Calu3 (cell line): ENCODE measurements around the gene COA6. TPM values are rescaled to one million over a fixed set of nuclear protein-coding genes. Genes with fewer than 3 reads are reported as not detected.
A peak's percentile ranks its signal among the peaks of the same experiment; 100 is the strongest.
"Not testable (repeated sequence)": the region's sequence is repeated elsewhere in the genome, so short reads cannot be mapped to it uniquely, and the experiment has no call there.

Experiments used
- BruUV-seq: library from RNA; stranded (reverse); fragments of 400-500 nt; replicated peaks from 2 replicates; lab custom pipeline; 2021; lab: Mats Ljungman, UMichigan
- CTCF ChIA-PET: fragments of 300-600 bp; sonication (Branson Sonifier 250); formaldehyde crosslinking; loops from one replicate; lab custom pipeline; 2022; ENCODE audit warnings: antibody characterized with exemption; lab: Charles Lee
- DNase-seq: peaks from one replicate; pipeline ENCODE4 v3.0.0; 2022
- H3K27ac Mint-ChIP-seq: one replicate; pipeline ENCODE4 v1.8.0; 2022; ENCODE audit warnings: mixed read lengths; ENCODE audit not compliant: unreplicated experiment
- H3K27me3 Mint-ChIP-seq: one replicate; pipeline ENCODE4 v1.8.0; 2022; ENCODE audit warnings: mixed read lengths; ENCODE audit not compliant: unreplicated experiment
- H3K36me3 Mint-ChIP-seq: one replicate; pipeline ENCODE4 v1.8.0; 2022; ENCODE audit warnings: mild to moderate bottlenecking, moderate library complexity, mixed read lengths; ENCODE audit not compliant: insufficient read depth, unreplicated experiment
- H3K4me1 Mint-ChIP-seq: one replicate; pipeline ENCODE4 v1.8.0; 2022; ENCODE audit warnings: mild to moderate bottlenecking, low read depth, mixed read lengths; ENCODE audit not compliant: unreplicated experiment
- H3K4me3 Mint-ChIP-seq: one replicate; pipeline ENCODE4 v1.8.0; 2022; ENCODE audit warnings: mild to moderate bottlenecking, low read depth, moderate library complexity, mixed read lengths; ENCODE audit not compliant: unreplicated experiment
- H3K9me3 Mint-ChIP-seq: one replicate; pipeline ENCODE4 v1.8.0; 2022; ENCODE audit warnings: low read depth, mixed read lengths; ENCODE audit not compliant: unreplicated experiment
- CTCF ChIP-seq: fragments of 200-600 bp; IDR thresholded peaks from one replicate; pipeline ENCODE4 v1.8.0; 2022; ENCODE audit warnings: antibody characterized with exemption; ENCODE audit not compliant: unreplicated experiment
- intact Hi-C: fragments of 100-400 bp; cut with micrococcal nuclease; formaldehyde crosslinking; loops from one replicate; pipeline ENCODE4 v1.10.0; 2022; ENCODE audit not compliant: unreplicated experiment
- total RNA-seq: library from RNA; stranded (reverse); gene quantifications from 2 replicates; pipeline ENCODE4 v1.2.3, GENCODE V29; 2022

The COA6 gene
- total RNA-seq, 1 experiment from 2014 or later: 46.4 TPM

DNA sequence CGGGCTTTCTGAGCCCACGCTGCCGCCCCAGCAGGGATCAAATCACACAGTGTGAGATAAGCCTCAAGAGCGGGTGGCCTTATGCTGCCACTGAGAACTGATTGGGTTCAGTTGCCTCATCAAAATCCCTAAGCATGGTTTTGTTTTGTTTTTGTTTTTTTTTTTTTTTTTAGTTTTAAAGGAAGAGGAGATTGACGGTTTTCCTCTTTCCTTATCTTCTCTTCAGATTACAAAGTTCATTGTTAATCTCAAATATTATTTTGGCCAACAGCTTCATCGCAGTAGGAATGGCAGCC, 651 bp downstream of the COA6 start:
- no TSS peak for BruUV-seq
- Mint-ChIP-seq H3K9me3 (no peaks in the 10 kb centered on the region), H3K27me3 (no peaks in the 10 kb centered on the region), H3K36me3 (peaks cover 39% of the 10 kb centered on the region), H3K4me1 (peaks cover 16% of the 10 kb centered on the region), H3K4me3 (peak overlapping the region; percentile 98), H3K27ac (peak overlapping the region; percentile 99)
- no peak for DNase-seq
- TF ChIP-seq CTCF: no peak
- intact Hi-C loops: no loop called here
- CTCF ChIA-PET: interaction anchor here (0.7 to 1.5 kb wide), 5 partner anchors 17 to 1131 kb away, joined by 3 to 4 read pairs (median 3); partner anchors contain the start of gene B3GALNT2

DNA sequence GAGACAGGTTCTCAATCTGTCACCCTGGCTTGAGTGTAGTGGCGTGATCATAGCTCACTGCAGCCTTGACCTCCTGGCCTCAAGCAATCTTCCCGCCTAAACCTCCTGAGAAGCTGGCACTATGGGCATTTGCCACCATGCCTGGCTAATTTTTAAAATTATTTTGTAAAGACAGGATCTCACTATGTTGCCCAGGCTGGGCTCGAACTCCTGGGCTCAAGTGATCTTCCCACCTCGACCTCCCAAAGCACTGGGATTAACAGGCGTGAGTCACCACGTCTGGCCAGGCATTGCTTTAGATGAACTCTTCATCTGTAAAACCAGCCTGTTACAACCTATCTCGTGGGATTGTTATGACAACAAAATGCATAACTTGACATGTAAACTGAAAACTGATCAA, 2.4 kb downstream of the COA6 start:
- H3K36me3 Mint-ChIP-seq: peaks cover 39% of the 10 kb centered on the region
- H3K27ac Mint-ChIP-seq: no peak overlapping the region
- CTCF ChIA-PET: no interaction called here
- no peaks in the 10 kb centered on the region for H3K27me3 Mint-ChIP-seq
- no peak for DNase-seq
- no TSS peak for BruUV-seq
- intact Hi-C loops: no loop called here
- no peak overlapping the region for H3K4me3 Mint-ChIP-seq
- peaks cover 16% of the 10 kb centered on the region for H3K4me1 Mint-ChIP-seq
- no peaks in the 10 kb centered on the region for H3K9me3 Mint-ChIP-seq
- TF ChIP-seq CTCF: no peak

DNA sequence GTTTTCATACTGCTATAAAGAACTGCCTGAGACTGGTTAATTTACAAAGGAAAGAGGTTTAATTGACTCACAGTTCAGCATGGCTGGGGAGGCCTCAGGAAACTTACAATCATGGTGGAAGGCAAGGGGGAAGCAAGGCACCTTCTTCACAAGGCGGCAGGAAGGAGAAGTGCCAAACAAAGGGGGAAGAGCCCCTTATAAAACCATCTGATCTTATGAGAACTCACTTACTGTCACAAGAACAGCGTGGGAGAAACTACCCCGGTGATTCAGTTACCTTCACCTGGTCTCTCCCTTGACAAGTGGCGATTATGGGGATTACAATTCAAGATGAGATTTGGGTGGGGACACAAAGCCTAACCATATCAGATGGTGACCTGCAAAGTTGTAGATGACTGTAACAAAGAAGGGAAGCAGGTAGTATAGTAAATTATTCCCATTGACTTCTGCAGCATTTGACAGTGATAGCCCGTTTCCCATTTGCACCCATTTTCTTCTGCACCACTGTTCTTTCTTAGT, 6.4 kb downstream of the COA6 start:
- DNase-seq, H3K27me3 Mint-ChIP-seq, CTCF ChIA-PET, BruUV-seq, H3K4me1 Mint-ChIP-seq, H3K9me3 Mint-ChIP-seq, H3K27ac Mint-ChIP-seq, H3K4me3 Mint-ChIP-seq, intact Hi-C loops: not testable (repeated sequence)
- peaks cover 16% of the 10 kb centered on the region for H3K36me3 Mint-ChIP-seq

- no peak for TF ChIP-seq CTCF
- no peaks in the 10 kb centered on the region for H3K4me1 Mint-ChIP-seq
- CTCF ChIA-PET: no interaction called here
- no peak overlapping the region for H3K27ac Mint-ChIP-seq
- no peak overlapping the region for H3K4me3 Mint-ChIP-seq
- H3K36me3 Mint-ChIP-seq: peaks cover 12% of the 10 kb centered on the region
- no peaks in the 10 kb centered on the region for H3K27me3 Mint-ChIP-seq
- no peaks in the 10 kb centered on the region for H3K9me3 Mint-ChIP-seq
- intact Hi-C loops: no loop called here
- no TSS peak for BruUV-seq
- no peak for DNase-seq
Observed at GRCh38 chr1:234381699-234382555, 8.7 kb downstream of the COA6 start.

- H3K36me3 Mint-ChIP-seq: peaks cover 7% of the 10 kb centered on the region
- TF ChIP-seq CTCF: no peak
- H3K27ac Mint-ChIP-seq: no peak overlapping the region
- DNase-seq: no peak
- intact Hi-C loops: no loop called here
- H3K4me3 Mint-ChIP-seq: no peak overlapping the region
- no peaks in the 10 kb centered on the region for H3K4me1 Mint-ChIP-seq
- no TSS peak for BruUV-seq
- no peaks in the 10 kb centered on the region for H3K27me3 Mint-ChIP-seq
- CTCF ChIA-PET: interaction anchor here (1.1 kb wide), 1 partner anchor 9 kb away, joined by 4 read pairs; no protein-coding TSS in a partner anchor
- no peaks in the 10 kb centered on the region for H3K9me3 Mint-ChIP-seq
Observed at GRCh38 chr1:234386122-234386521, 12.9 kb downstream of the COA6 start.
